Left lung (tissue), 10 donors: ENCODE measurements around the gene SLC47A1. TPM values are rescaled to one million over a fixed set of nuclear protein-coding genes. Genes with fewer than 3 reads are reported as not detected.

Source experiments
- ATAC-seq: fragments of 200-7000 bp; cut with Tn5 transposase; one replicate; pipeline ENCODE4 v1.9.1; 2020; ENCODE audit warnings: moderate library complexity
- DNase-seq, 4 donors: peaks; one replicate each; pipeline ENCODE4 v3.0.0-alpha.2; 2013 to 2020
- H3K27ac ChIP-seq, 2 donors: fragments of 200-600 bp; sonication (generic) in 1 of 2; one replicate each; pipeline versions ENCODE4 v1.5.0 to v1.8.0; 2020 to 2021
- H3K27me3 ChIP-seq, 2 donors: fragments of 200-600 bp; sonication (generic) in 1 of 2; one replicate each; pipeline versions ENCODE4 v1.5.0 to v1.8.0; 2020 to 2021
- H3K36me3 ChIP-seq, 2 donors: fragments of 200-600 bp; sonication (generic) in 1 of 2; one replicate each; pipeline versions ENCODE4 v1.5.0 to v1.8.0; 2020 to 2021
- H3K4me1 ChIP-seq, 2 donors: fragments of 200-600 bp; one replicate each; pipeline ENCODE4 v1.8.0; 2021
- H3K4me3 ChIP-seq, 2 donors: fragments of 200-600 bp; sonication (generic) in 1 of 2; one replicate each; pipeline versions ENCODE4 v1.5.0 to v1.8.0; 2020 to 2021; ENCODE audit warnings: mild to moderate bottlenecking in 1 of 2
- H3K9me3 ChIP-seq, 2 donors: fragments of 200-600 bp; sonication (generic) in 1 of 2; one replicate each; pipeline versions ENCODE4 v1.5.0 to v1.8.0; 2020 to 2021
- intact Hi-C, 2 donors: fragments of 100-400 bp; cut with DNase I; formaldehyde crosslinking; loops; one replicate each; pipeline versions ENCODE4 v1.11.2 to v1.14.2; 2022
- polyA plus RNA-seq, 6 donors: library from polyadenylated mRNA; unstranded; fragments of 120-200 nt; gene quantifications; one replicate each; pipeline ENCODE4 v1.2.1, GENCODE V29; 2013; ENCODE audit not compliant: insufficient read length in 6 of 6
- total RNA-seq, 2 donors: library from RNA; stranded (reverse); fragmentation: NEBNext Ultra II Directional; extraction: Animal tissue kit (Norgen Biotek cat#: 25700); gene quantifications; one replicate each; pipeline ENCODE4 v1.2.1, GENCODE V29; 2021
- TF ChIP-seq, protein P1 (sequence below), 2 donors: fragments of 200-600 bp; sonication (generic) in 1 of 2; IDR thresholded peaks; one replicate each; pipeline versions ENCODE4 v1.5.0 to v1.8.0; 2021; ENCODE audit warnings: antibody characterized with exemption in 2 of 2
- donor health status: DM: no; HTN: yes; CAD: no.
- donor health status: DM: no; HTN: no; CAD: no.

The SLC47A1 gene
- total and polyA plus RNA-seq, 8 donors, result 1.0 to 16.2 (median 1.8) TPM

DNA sequence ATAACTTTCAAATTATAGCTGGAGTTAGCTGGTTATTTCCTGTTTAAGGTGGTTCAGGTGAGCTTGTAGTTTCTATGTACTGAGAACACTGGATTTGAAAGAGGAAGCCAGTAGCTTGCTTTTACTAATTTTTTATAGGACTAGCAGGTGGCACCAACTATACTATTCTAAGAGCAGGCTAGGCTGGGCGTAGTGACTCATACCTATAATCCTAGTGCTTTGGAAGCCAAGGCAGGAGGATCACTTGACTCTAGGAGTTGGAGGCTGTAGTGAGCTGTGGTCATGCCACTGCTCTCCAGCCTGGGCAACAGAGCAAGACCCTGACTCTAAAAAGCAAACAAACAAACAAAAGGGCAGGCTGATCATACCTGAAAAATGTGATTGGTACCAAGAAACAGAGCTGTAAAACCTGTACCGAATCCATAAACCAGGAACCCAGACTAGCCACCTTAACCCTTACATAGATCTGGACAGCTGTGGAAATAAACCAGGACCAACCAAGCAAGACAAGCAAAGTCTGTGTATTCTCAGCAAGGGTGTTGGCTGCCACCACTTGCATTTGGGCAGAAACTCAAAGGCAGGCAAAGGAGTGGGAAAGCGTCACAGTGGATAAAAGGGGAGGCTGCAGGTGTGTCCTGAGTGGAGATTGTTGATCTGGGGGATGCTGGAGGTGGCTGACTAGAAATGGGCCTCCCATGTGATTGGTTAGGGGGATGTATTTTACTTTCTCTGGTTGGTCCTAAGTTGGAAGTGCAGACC is 36.3 kb downstream of the SLC47A1 start:
- no peaks in the 10 kb centered on the region for H3K27me3 ChIP-seq
- no peaks in the 10 kb centered on the region for H3K36me3 ChIP-seq
- H3K4me3 ChIP-seq, result no peak overlapping the region
- intact Hi-C loops, result no loop called here
- DNase-seq, result no peak
- ATAC-seq, result no peak
- TF ChIP-seq, protein P1, sequence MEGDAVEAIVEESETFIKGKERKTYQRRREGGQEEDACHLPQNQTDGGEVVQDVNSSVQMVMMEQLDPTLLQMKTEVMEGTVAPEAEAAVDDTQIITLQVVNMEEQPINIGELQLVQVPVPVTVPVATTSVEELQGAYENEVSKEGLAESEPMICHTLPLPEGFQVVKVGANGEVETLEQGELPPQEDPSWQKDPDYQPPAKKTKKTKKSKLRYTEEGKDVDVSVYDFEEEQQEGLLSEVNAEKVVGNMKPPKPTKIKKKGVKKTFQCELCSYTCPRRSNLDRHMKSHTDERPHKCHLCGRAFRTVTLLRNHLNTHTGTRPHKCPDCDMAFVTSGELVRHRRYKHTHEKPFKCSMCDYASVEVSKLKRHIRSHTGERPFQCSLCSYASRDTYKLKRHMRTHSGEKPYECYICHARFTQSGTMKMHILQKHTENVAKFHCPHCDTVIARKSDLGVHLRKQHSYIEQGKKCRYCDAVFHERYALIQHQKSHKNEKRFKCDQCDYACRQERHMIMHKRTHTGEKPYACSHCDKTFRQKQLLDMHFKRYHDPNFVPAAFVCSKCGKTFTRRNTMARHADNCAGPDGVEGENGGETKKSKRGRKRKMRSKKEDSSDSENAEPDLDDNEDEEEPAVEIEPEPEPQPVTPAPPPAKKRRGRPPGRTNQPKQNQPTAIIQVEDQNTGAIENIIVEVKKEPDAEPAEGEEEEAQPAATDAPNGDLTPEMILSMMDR (IDR thresholded peaks at IDR 0.05), result no peak
- H3K4me1 ChIP-seq, result no peaks in the 10 kb centered on the region
- no peak overlapping the region for H3K27ac ChIP-seq
- no peaks in the 10 kb centered on the region for H3K9me3 ChIP-seq

DNA sequence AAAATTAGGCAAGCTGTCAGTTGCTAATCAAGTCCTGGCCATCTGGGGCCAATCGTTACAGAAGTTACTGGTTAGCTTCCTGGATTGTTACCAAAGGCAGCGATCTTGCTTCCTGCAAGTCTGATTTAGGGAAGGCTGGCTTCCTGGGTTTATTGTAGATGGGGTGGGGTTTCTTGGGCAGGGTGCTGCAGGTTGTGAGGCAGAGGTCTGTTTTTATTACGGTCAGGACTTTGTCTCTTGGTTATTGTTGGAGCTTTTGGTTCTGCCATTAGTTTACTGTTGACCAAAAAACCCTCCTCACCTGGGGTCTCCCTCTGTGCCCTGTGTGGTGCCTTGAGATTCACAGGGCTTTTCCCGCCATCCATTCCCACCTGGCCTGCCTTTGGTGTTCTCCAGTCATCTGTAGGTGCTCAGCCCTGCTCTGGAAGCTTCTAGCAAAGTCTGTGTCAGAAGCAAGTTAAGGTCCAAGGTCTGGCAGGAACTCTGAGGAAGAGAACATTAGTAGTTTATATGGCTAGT is 36.9 kb downstream of the SLC47A1 start:
- no peak for DNase-seq
- Histone ChIP-seq H3K4me1 (no peaks in the 10 kb centered on the region), H3K4me3 (no peak overlapping the region), H3K27ac (no peak overlapping the region), H3K36me3 (no peaks in the 10 kb centered on the region), H3K27me3 (no peaks in the 10 kb centered on the region), H3K9me3 (no peaks in the 10 kb centered on the region)
- intact Hi-C loops, result no loop called here
- no peak for ATAC-seq
- TF ChIP-seq, protein P1 (IDR thresholded peaks at IDR 0.05), result no peak

- ATAC-seq (no peak), DNase-seq (no peak)
- Histone ChIP-seq H3K27me3 (no peaks in the 10 kb centered on the region), H3K4me3 (no peak overlapping the region), H3K9me3 (no peaks in the 10 kb centered on the region), H3K27ac (no peak overlapping the region), H3K4me1 (no peaks in the 10 kb centered on the region), H3K36me3 (no peaks in the 10 kb centered on the region)
- intact Hi-C loops, result no loop called here
- TF ChIP-seq, protein P1 (IDR thresholded peaks at IDR 0.05), result no peak
Observed at GRCh38 chr17:19573075-19573474, 39.4 kb downstream of the SLC47A1 start.

DNA sequence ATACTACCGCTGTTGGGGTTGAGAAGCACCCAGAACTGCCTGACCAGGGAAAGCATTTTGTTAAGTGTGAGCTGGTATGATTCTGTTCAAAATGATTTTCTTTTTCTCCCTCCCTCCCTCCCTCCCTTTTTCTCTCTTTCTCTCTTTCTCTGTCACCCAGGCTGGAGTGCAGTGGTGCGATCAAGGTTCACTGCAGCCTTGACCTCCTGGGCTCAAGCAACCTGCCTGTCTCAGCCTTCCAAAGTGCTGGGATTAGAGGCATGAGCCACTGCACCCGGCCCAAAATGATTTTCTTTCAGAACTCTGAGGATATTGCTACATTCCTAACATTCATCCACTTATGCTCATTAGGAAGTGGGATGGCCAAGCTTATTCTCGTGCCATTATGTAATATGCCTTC is 41.3 kb downstream of the SLC47A1 start:
- H3K27ac ChIP-seq, result no peak overlapping the region
- no peaks in the 10 kb centered on the region for H3K9me3 ChIP-seq
- DNase-seq (no peak), ATAC-seq (no peak)
- intact Hi-C loops, result no loop called here
- peaks cover 0 to 7% of the 10 kb centered on the region in 2 donors for H3K4me1 ChIP-seq
- no peak overlapping the region for H3K4me3 ChIP-seq
- no peaks in the 10 kb centered on the region for H3K36me3 ChIP-seq
- H3K27me3 ChIP-seq, result peaks cover 14 to 15% of the 10 kb centered on the region in 2 donors
- TF ChIP-seq, protein P1 (IDR thresholded peaks at IDR 0.05), result no peak

DNA sequence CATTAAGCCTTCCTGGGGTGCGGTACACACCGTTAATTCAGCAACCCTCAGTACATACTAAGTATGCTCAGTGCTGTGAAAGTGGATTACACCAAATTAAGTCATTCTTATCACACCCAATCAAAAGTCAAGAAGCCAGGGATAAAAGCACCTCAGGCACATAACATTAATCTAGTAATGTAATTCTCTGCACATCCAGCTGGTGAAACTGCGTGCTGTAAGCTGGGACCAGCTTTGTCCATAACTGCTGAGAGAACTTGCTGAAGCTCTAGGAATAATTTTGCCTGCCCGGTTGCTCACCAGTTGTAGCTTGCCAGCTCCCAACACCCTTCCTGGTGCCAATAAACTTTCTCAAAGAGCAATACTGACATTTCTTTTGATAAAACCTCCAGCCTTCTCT is 44.9 kb downstream of the SLC47A1 start:
- TF ChIP-seq, protein P1 (IDR thresholded peaks at IDR 0.05), result no peak
- Histone ChIP-seq H3K4me1 (peaks cover 0 to 13% of the 10 kb centered on the region in 2 donors), H3K36me3 (no peaks in the 10 kb centered on the region), H3K27me3 (peaks cover 19 to 32% of the 10 kb centered on the region in 2 donors), H3K4me3 (no peak overlapping the region), H3K9me3 (no peaks in the 10 kb centered on the region), H3K27ac (no peak overlapping the region)
- intact Hi-C loops, result no loop called here
- ATAC-seq (no peak), DNase-seq (no peak)
